GM15510 (cell line): Measurements from ENCODE around the gene ANP32E.

ENCODE experiments used
- POLR2A ChIP-seq: IDR thresholded peaks from 3 replicates; pipeline ENCODE4 v1.6.1; 2011; ENCODE audit warnings: borderline replicate concordance; ENCODE audit not compliant: insufficient read length; ENCODE audit errors: extremely low read depth

ANP32E gene

GRCh38 chr1:150194381-150195031 lies 41.4 kb downstream of the ANP32E start:
- no peak for TF ChIP-seq POLR2A

DNA sequence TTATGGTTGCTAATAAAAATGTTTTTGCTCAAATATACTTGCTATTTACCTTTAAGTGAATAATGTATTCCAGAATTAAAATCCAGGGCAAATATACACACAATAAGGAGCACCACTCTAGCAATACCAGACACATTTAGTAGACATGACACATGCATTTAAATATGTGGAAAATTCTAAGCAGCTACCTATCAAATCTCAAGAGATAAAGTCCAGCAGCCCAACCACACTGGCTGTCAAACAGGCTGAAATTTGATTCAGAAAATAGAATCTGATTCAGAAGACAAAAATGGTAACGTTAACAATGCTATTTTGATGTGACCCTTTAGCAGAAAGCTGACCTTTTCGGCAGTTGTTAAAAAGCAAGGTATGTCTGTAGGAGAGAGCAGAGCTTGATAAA lies 43.9 kb downstream of the ANP32E start:
- no peak for TF ChIP-seq POLR2A

- no peak for TF ChIP-seq POLR2A
These were observed 48.4 kb downstream of the ANP32E start for GRCh38 chr1:150187560-150187931.

DNA sequence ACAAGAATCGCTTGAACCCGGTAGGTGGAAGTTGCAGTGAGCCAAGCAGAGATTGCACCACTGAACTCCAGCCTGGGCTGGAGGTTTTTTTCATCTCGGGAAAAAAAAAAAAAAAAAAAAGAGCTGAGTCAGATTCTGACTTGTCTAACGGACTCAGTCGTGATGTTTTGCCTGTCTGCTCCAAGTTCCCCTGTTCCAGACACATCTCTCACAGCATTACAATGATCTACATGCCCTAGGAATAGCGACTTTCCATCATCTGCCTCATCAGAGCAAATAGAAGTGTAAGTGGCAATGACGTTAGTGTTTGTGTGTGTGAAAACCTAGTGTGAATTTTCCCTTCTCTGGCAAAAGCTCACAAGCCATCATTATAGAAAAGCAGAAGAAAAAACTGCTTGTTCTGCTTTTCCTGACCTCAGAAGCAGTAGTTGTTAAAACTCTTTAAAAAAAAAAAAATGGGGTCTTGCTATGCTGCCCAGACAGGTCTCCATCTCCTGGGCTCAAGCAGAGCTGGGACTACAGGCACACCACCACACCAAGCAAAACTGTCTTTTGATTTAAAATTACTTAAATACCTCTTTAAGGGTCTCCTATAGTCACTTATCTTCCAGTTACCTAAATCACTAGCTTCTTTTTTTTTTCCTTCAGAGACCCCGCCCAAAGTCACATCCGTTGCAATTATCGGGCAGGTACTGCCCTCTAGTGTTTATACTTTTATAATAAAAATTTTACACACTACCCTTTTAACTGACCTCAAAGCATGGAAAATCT lies 48.9 kb downstream of the ANP32E start:
- no peak for TF ChIP-seq POLR2A

GRCh38 chr1:150185481-150185880 lies 50.4 kb downstream of the ANP32E start:
- no peak for TF ChIP-seq POLR2A

- TF ChIP-seq POLR2A = no peak
These were observed 52.9 kb downstream of the ANP32E start for GRCh38 chr1:150183061-150183460.

- TF ChIP-seq POLR2A = no peak
These were observed 53.7 kb downstream of the ANP32E start for GRCh38 chr1:150182247-150182646.

DNA sequence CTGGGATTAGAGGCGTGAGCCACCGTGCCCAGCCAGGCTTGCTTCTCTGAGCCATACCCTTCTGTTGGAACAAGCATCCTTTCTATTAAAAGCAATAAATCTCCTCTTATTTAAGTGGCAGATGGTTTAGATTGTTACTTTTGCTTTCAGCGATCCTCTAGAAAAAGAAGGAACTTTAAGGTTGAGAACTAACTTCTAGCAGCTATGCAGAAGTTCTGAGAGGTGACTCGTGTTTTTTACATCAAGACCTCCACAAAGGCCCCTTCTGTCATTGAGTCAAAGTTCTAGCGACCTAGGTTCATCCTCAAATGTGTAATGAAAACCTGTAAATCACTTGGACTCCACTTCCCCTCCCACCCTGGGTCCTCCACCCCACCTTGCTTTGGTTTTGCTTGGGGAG lies 55.4 kb downstream of the ANP32E start:
- TF ChIP-seq POLR2A = no peak

DNA sequence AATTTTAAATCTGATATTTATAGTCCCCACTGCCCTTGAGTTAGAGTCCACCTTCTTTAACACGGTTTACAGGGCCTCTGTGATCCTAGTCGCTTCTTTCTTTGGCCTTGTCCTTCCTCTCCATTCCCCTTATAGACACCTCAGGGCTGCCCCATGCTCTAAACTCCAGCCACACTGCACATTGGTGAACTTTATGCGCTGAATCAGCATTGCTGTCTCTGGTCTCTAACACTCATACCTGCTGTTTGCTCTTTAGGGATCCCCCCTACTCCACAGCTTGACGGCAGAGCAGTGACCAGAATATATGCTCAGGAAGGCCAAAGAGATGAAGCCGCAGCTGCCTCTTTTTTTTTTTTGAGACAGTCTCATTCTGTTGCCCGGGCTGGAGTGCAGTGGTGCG lies 56.0 kb downstream of the ANP32E start:
- no peak for TF ChIP-seq POLR2A

- no peak for TF ChIP-seq POLR2A
These were observed 57.4 kb downstream of the ANP32E start for GRCh38 chr1:150178548-150178947.

GRCh38 chr1:150176593-150176992 lies 59.3 kb downstream of the ANP32E start:
- TF ChIP-seq POLR2A = no peak

- no peak for TF ChIP-seq POLR2A
These were observed 62.7 kb downstream of the ANP32E start for GRCh38 chr1:150173141-150173585.

DNA sequence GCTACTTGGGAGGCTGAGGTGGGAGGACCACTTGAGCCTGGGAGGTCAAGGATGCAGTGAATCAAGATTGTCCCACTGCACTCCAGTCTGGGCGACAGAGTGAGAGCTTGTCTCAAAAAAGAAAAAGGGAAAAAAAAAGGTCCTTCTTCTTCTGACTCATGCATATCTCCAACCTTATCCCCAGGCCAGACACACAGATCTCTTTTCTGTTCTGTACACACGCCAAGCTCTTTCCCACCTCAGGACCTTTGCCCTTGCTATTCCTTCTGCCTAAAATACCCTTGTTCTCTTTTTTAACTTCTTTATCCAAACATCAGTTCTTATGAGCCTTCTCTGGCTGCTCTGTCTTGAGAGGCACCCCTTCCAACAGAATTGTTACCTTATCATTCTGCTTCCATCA lies 64.1 kb downstream of the ANP32E start:
- no peak for TF ChIP-seq POLR2A

- no peak for TF ChIP-seq POLR2A
These were observed 66.8 kb downstream of the ANP32E start for GRCh38 chr1:150168960-150169601.
